GM19351 (cell line): ENCODE results near the gene GFRAL.
"Not testable (repeated sequence)": the region's sequence is repeated elsewhere in the genome, so short reads cannot be mapped to it uniquely, and the experiment has no call there.

ENCODE experiments used
- ATAC-seq: cut with Tn5 transposase; IDR thresholded peaks from one replicate; pipeline ENCODE4 v1.9.1; 2021; ENCODE audit warnings: mild to moderate bottlenecking, moderate library complexity; ENCODE audit not compliant: unreplicated experiment

The GFRAL gene

GRCh38 chr6:55327169-55327568 is at the start of gene GFRAL:
Gene GFRAL, plus strand, starts transcription at chr6:55327469. Its CDS starts 86 bp downstream, at chr6:55327555.
- no peak for ATAC-seq

GRCh38 chr6:55277646-55278045 is 49.6 kb upstream of the GFRAL start:
- ATAC-seq, result no peak

- no peak for ATAC-seq
Observed at GRCh38 chr6:55281215-55281614, 46.1 kb upstream of the GFRAL start.

- no peak for ATAC-seq
Observed at GRCh38 chr6:55282115-55282514, 45.2 kb upstream of the GFRAL start.

- ATAC-seq, result no peak
Observed at GRCh38 chr6:55286824-55287223, 40.4 kb upstream of the GFRAL start.

- ATAC-seq, result no peak
Observed at GRCh38 chr6:55290736-55291135, 36.5 kb upstream of the GFRAL start.

- ATAC-seq, result no peak
Observed at GRCh38 chr6:55293116-55293515, 34.2 kb upstream of the GFRAL start.

- not testable (repeated sequence) for ATAC-seq
Observed at GRCh38 chr6:55297214-55297613, 30.1 kb upstream of the GFRAL start.

GRCh38 chr6:55299286-55299985 is 27.8 kb upstream of the GFRAL start:
- ATAC-seq, result no peak

GRCh38 chr6:55304747-55305146 is 22.5 kb upstream of the GFRAL start:
- no peak for ATAC-seq

GRCh38 chr6:55319961-55320695 is 7.1 kb upstream of the GFRAL start:
- ATAC-seq, result no peak

GRCh38 chr6:55320696-55321086 is 6.6 kb upstream of the GFRAL start:
- ATAC-seq, result no peak

- ATAC-seq, result no peak
Observed at GRCh38 chr6:55377150-55377549, 49.9 kb downstream of the GFRAL start.

GRCh38 chr6:55379471-55379870 is 52.2 kb downstream of the GFRAL start:
- no peak for ATAC-seq

- ATAC-seq, result no peak
Observed at GRCh38 chr6:55379895-55380294, 52.6 kb downstream of the GFRAL start.

GRCh38 chr6:55388211-55388610 is 60.9 kb downstream of the GFRAL start:
- ATAC-seq, result no peak

GRCh38 chr6:55395871-55396270 is 68.6 kb downstream of the GFRAL start:
- no peak for ATAC-seq

- ATAC-seq, result no peak
Observed at GRCh38 chr6:55397986-55398385, 70.7 kb downstream of the GFRAL start.

GRCh38 chr6:55399351-55399750 is 72.1 kb downstream of the GFRAL start:
- no peak for ATAC-seq

- no peak for ATAC-seq
Observed at GRCh38 chr6:55405474-55406235, 78.4 kb downstream of the GFRAL start.

- no peak for ATAC-seq
Observed at GRCh38 chr6:55410674-55411073, 83.4 kb downstream of the GFRAL start.

GRCh38 chr6:55423933-55424332 is 96.7 kb downstream of the GFRAL start:
- no peak for ATAC-seq
